GM23338 (cell line): Measurements from ENCODE around the gene BRME1. TPM values are rescaled to one million over a fixed set of nuclear protein-coding genes. Genes with fewer than 3 reads are reported as not detected.

Source experiments
- ATAC-seq: fragments of 200-7000 bp; cut with Tn5 transposase; 3 replicates; pipeline ENCODE4 v1.9.1; 2020
- DNase-seq: peaks from one replicate; pipeline ENCODE4 v3.0.0-alpha.2; 2015; ENCODE audit warnings: low spot score
- H2AFZ ChIP-seq: fragments of 200-600 bp; sonication (generic); 2 replicates; pipeline ENCODE4 v1.8.0; 2016; ENCODE audit warnings: antibody characterized with exemption, mild to moderate bottlenecking, moderate library complexity
- H3F3A ChIP-seq: fragments of 200-600 bp; sonication (generic); replicated peaks from 2 replicates; pipeline ENCODE4 v1.8.0; 2017; ENCODE audit warnings: antibody characterized with exemption, mixed run types, low read depth
- H3K27ac ChIP-seq: fragments of 200-600 bp; sonication (generic); 2 replicates; pipeline ENCODE4 v1.6.1; 2016; ENCODE audit warnings: low read depth
- H3K27me3 ChIP-seq: fragments of 200-600 bp; sonication (generic); 2 replicates; pipeline ENCODE4 v1.8.0; 2016; ENCODE audit warnings: mild to moderate bottlenecking, mixed run types, moderate library complexity; ENCODE audit not compliant: insufficient read depth
- H3K36me3 ChIP-seq: fragments of 200-600 bp; sonication (generic); 2 replicates; pipeline ENCODE4 v1.8.0; 2016; ENCODE audit warnings: mild to moderate bottlenecking; ENCODE audit not compliant: insufficient read depth
- H3K4me1 ChIP-seq: fragments of 200-600 bp; sonication (generic); 2 replicates; pipeline ENCODE4 v1.8.0; 2016; ENCODE audit warnings: mild to moderate bottlenecking, moderate library complexity; ENCODE audit not compliant: insufficient read depth
- H3K4me2 ChIP-seq: fragments of 200-600 bp; sonication (generic); 2 replicates; pipeline ENCODE4 v1.7.1; 2017; ENCODE audit warnings: mixed run types
- H3K4me3 ChIP-seq: fragments of 200-600 bp; sonication (generic); 2 replicates; pipeline ENCODE4 v1.6.1; 2016; ENCODE audit warnings: mixed run types
- H3K79me2 ChIP-seq: fragments of 200-600 bp; sonication (generic); replicated peaks from 2 replicates; pipeline ENCODE4 v1.8.0; 2017; ENCODE audit warnings: mild to moderate bottlenecking; ENCODE audit not compliant: insufficient read depth
- H3K9me2 ChIP-seq: fragments of 200-600 bp; sonication (generic); 2 replicates; pipeline ENCODE4 v1.8.0; 2017; ENCODE audit not compliant: insufficient read depth
- H4K20me1 ChIP-seq: fragments of 200-600 bp; sonication (generic); replicated peaks from 2 replicates; pipeline ENCODE4 v1.8.0; 2017; ENCODE audit warnings: mild to moderate bottlenecking; ENCODE audit not compliant: insufficient read depth
- H3K27ac Mint-ChIP-seq: 2 replicates; pipeline ENCODE4 v1.8.0; 2020; ENCODE audit warnings: inconsistent platforms, mild to moderate bottlenecking, moderate library complexity, mixed read lengths
- H3K27me3 Mint-ChIP-seq: 3 replicates; pipeline ENCODE4 v1.8.0; 2022; ENCODE audit warnings: low read depth, mild to moderate bottlenecking, moderate library complexity, mixed read lengths, inconsistent platforms; ENCODE audit not compliant: insufficient read depth, poor library complexity
- H3K36me3 Mint-ChIP-seq: 3 replicates; pipeline ENCODE4 v1.8.0; 2021; ENCODE audit warnings: low read depth, mild to moderate bottlenecking, inconsistent platforms, moderate library complexity, mixed read lengths
- H3K4me1 Mint-ChIP-seq: 3 replicates; pipeline ENCODE4 v1.8.0; 2020; ENCODE audit warnings: mild to moderate bottlenecking, inconsistent platforms, mixed read lengths
- H3K4me3 Mint-ChIP-seq: 3 replicates; pipeline ENCODE4 v1.8.0; 2021; ENCODE audit warnings: moderate library complexity, mild to moderate bottlenecking, inconsistent platforms, mixed read lengths
- H3K9me3 Mint-ChIP-seq: 3 replicates; pipeline ENCODE4 v1.8.0; 2020; ENCODE audit warnings: moderate library complexity, mild to moderate bottlenecking, inconsistent platforms, mixed read lengths
- CREB1 ChIP-seq: fragments of 250-450 bp; sonication (Bioruptor Pico); IDR thresholded peaks from 2 replicates; pipeline ENCODE4 v1.5.0; 2020; ENCODE audit warnings: low read depth, mild to moderate bottlenecking, moderate library complexity
- EZH2 ChIP-seq: fragments of 200-600 bp; sonication (generic); IDR thresholded peaks from one replicate; pipeline ENCODE4 v1.8.0; 2017; ENCODE audit warnings: antibody characterized with exemption, mild to moderate bottlenecking, low read depth; ENCODE audit not compliant: unreplicated experiment
- EZH2phosphoT487 ChIP-seq: fragments of 200-600 bp; sonication (generic); IDR thresholded peaks from one replicate; pipeline ENCODE4 v1.8.1; 2018; ENCODE audit warnings: antibody characterized with exemption; ENCODE audit not compliant: unreplicated experiment
- JUNB ChIP-seq: IDR thresholded peaks from one replicate; pipeline ENCODE4 v1.6.1; 2016; ENCODE audit warnings: antibody characterized with exemption; ENCODE audit not compliant: unreplicated experiment
- NANOG ChIP-seq: IDR thresholded peaks from 2 replicates; pipeline ENCODE4 v1.6.1; 2016; ENCODE audit warnings: antibody characterized with exemption, borderline replicate concordance
- POLR2AphosphoS5 ChIP-seq: IDR thresholded peaks from 2 replicates; pipeline ENCODE4 v1.6.1; 2016; ENCODE audit warnings: antibody characterized with exemption, low read depth
- ZNF114 ChIP-seq: fragments of 250-450 bp; sonication (Bioruptor Pico); IDR thresholded peaks from 2 replicates; pipeline ENCODE4 v1.5.0; 2020; ENCODE audit warnings: mild to moderate bottlenecking, moderate library complexity
- ZNF462 ChIP-seq: fragments of 250-450 bp; sonication (Bioruptor Pico); IDR thresholded peaks from 2 replicates; pipeline ENCODE4 v1.5.0; 2020; ENCODE audit warnings: mild to moderate bottlenecking, moderate library complexity
- polyA plus RNA-seq: library from polyadenylated mRNA; unstranded; fragments of >200 nt; fragmentation: Nextera tagmentation; extraction: Ambion mirVana; gene quantifications from 2 replicates; pipeline ENCODE4 v1.2.1, GENCODE V29; 2016
- total RNA-seq: library from RNA; depleted of rRNA; stranded (reverse); fragments of >200 nt; shearing (Covaris generic); gene quantifications from 2 replicates; pipeline ENCODE4 v1.2.3, GENCODE V29; 2014

BRME1 gene
- total and polyA plus RNA-seq, 2 experiments from 2014 or later, result 3.9 to 4.0 TPM

- TF ChIP-seq ZNF462 (CRISPR knock-in tag) (no peak), POLR2AphosphoS5 (peak; percentile 51), JUNB (no peak), NANOG (no peak)
These were observed 46.4 kb upstream of the BRME1 start, which contains the start of gene DCAF15 (continued) for GRCh38 chr19:13952154-13952930.

DNA sequence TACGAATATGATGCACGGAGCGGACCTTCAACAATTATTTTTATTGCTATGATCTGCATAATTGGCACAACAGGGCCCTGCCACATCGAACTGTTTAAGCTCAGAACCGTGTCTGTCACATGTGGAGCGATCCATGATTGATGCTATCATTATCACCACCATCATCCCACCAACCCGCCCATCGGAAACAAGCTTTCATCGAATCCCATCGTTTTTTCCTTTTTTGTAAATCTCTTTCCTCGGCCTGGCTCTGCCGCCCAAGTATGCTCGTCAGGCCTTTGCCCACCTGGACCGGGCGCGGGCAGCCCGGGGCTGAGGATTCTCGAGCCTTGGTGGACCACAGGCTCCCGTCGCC lies 45.9 kb upstream of the BRME1 start:
- DNase-seq, result no peak
- no peaks in the 10 kb centered on the region for H3K27me3 Mint-ChIP-seq
- peak overlapping the region; percentile 48; the same call in 1 of the 2 replicates for H2AFZ ChIP-seq
- H3K36me3 ChIP-seq, result peaks cover 10% of the 10 kb centered on the region; the same call in 1 of the 2 replicates
- no peak overlapping the region for H3K27ac Mint-ChIP-seq
- 0 out of 2 replicates have a peak, but pooled peaks cover under 1% of the 10 kb centered on the region for H3F3A ChIP-seq
- no peaks in the 10 kb centered on the region for H3K27me3 ChIP-seq
- H3K9me3 Mint-ChIP-seq, result no peaks in the 10 kb centered on the region; the same call in 2 of the 3 replicates
- H3K9me2 ChIP-seq, result no peaks in the 10 kb centered on the region
- H3K4me1 ChIP-seq, result peaks cover 8% of the 10 kb centered on the region; the same call in 1 of the 2 replicates
- peaks cover 9% of the 10 kb centered on the region for H3K4me1 Mint-ChIP-seq
- peak overlapping the region; percentile 73 for H3K4me2 ChIP-seq
- peaks cover 17% of the 10 kb centered on the region for H3K79me2 ChIP-seq
- peak overlapping the region; percentile 92 for H3K4me3 Mint-ChIP-seq
- H3K4me3 ChIP-seq, result peak overlapping the region; percentile 54
- peaks cover 20% of the 10 kb centered on the region for H3K36me3 Mint-ChIP-seq
- H3K27ac ChIP-seq, result no peak overlapping the region
- ATAC-seq, result no peak
- H4K20me1 ChIP-seq, result peaks cover 5% of the 10 kb centered on the region; the same call in 1 of the 2 replicates
- TF ChIP-seq EZH2phosphoT487, result no peak
- TF ChIP-seq ZNF114 (CRISPR knock-in tag), result no peak
- TF ChIP-seq CREB1 (CRISPR knock-in tag), result no peak
- TF ChIP-seq JUNB, result no peak
- no peak for TF ChIP-seq NANOG
- TF ChIP-seq ZNF462 (CRISPR knock-in tag), result no peak
- no peak for TF ChIP-seq EZH2
- TF ChIP-seq POLR2AphosphoS5, result no peak
